ENCODE measurements around the gene MAGOHB.

GRCh38 chr12:10584415-10584814 is 29.0 kb downstream of the MAGOHB start:
- TF ChIP-seq CTCF (IDR thresholded peaks at IDR 0.05; ENCODE audit: low read length) = no peak
- TF ChIP-seq EZH2 (IDR thresholded peaks at IDR 0.05; ENCODE audit: borderline replicate concordance, low read length) = no peak
